Astrocyte (in vitro differentiated cells and primary cell): ENCODE results near the gene FHL1. TPM values are rescaled to one million over a fixed set of nuclear protein-coding genes. Genes with fewer than 3 reads are reported as not detected.

ENCODE experiments used
- DNase-seq: peaks from one replicate; pipeline ENCODE4 v3.0.0-alpha.2; 2010; ENCODE audit warnings: low read depth
- FAIRE-seq: peaks from 2 replicates; lab custom pipeline; 2011; peaks lifted over from hg19 to GRCh38; lab: Jason Lieb, UNC
- H2AFZ ChIP-seq: 2 replicates; pipeline ENCODE4 v1.6.0; 2012; ENCODE audit warnings: low read depth, low read length, inconsistent platforms
- H3K27ac ChIP-seq: 2 replicates; pipeline ENCODE4 v1.5.1; 2011; ENCODE audit warnings: low read depth, low read length, inconsistent platforms
- H3K27me3 ChIP-seq: 2 replicates; pipeline ENCODE4 v1.6.0; 2011; ENCODE audit warnings: low read length, inconsistent platforms; ENCODE audit not compliant: insufficient read depth
- H3K36me3 ChIP-seq: 2 replicates; pipeline ENCODE4 v1.5.1; 2011; ENCODE audit warnings: low read length, inconsistent platforms; ENCODE audit not compliant: insufficient read depth
- H3K4me1 ChIP-seq: 2 replicates; pipeline ENCODE4 v1.5.1; 2011; ENCODE audit warnings: low read length, inconsistent platforms; ENCODE audit not compliant: insufficient read depth
- H3K4me2 ChIP-seq: 2 replicates; pipeline ENCODE4 v1.6.0; 2012; ENCODE audit warnings: low read length, inconsistent platforms
- H3K4me3 ChIP-seq: 2 replicates; pipeline ENCODE4 v1.5.1; 2011; ENCODE audit warnings: low read depth, mild to moderate bottlenecking, low read length, inconsistent platforms; ENCODE audit not compliant: insufficient read depth
- H3K79me2 ChIP-seq: 2 replicates; pipeline ENCODE4 v1.6.0; 2012; ENCODE audit warnings: mild to moderate bottlenecking, low read length, inconsistent platforms; ENCODE audit not compliant: insufficient read depth
- H3K9ac ChIP-seq: 2 replicates; pipeline ENCODE4 v1.6.0; 2012; ENCODE audit warnings: mild to moderate bottlenecking, low read length, inconsistent platforms
- H3K9me3 ChIP-seq: 2 replicates; pipeline ENCODE4 v1.5.1; 2012; ENCODE audit warnings: low read depth, mild to moderate bottlenecking, low read length, inconsistent platforms; ENCODE audit not compliant: insufficient read depth
- H4K20me1 ChIP-seq: 2 replicates; pipeline ENCODE4 v1.6.0; 2012; ENCODE audit warnings: low read length, inconsistent platforms; ENCODE audit not compliant: insufficient read depth
- H3K27ac Mint-ChIP-seq: one replicate; pipeline ENCODE4 v1.8.0; 2021; ENCODE audit warnings: mild to moderate bottlenecking, mixed read lengths; ENCODE audit not compliant: unreplicated experiment
- H3K27me3 Mint-ChIP-seq: one replicate; pipeline ENCODE4 v1.8.0; 2021; ENCODE audit warnings: low read depth, mixed read lengths; ENCODE audit not compliant: unreplicated experiment
- H3K36me3 Mint-ChIP-seq: one replicate; pipeline ENCODE4 v1.8.0; 2021; ENCODE audit warnings: low read depth, mixed read lengths; ENCODE audit not compliant: unreplicated experiment
- H3K4me1 Mint-ChIP-seq: one replicate; pipeline ENCODE4 v1.8.0; 2021; ENCODE audit warnings: low read depth, mixed read lengths; ENCODE audit not compliant: unreplicated experiment
- H3K4me3 Mint-ChIP-seq: one replicate; pipeline ENCODE4 v1.8.0; 2021; ENCODE audit warnings: mild to moderate bottlenecking, moderate library complexity, mixed read lengths; ENCODE audit not compliant: unreplicated experiment
- H3K9me3 Mint-ChIP-seq: one replicate; pipeline ENCODE4 v1.8.0; 2021; ENCODE audit warnings: mild to moderate bottlenecking, mixed read lengths; ENCODE audit not compliant: unreplicated experiment
- EZH2 ChIP-seq: IDR thresholded peaks from 2 replicates; pipeline ENCODE4 v1.6.1; 2012; ENCODE audit warnings: mild to moderate bottlenecking, low read length, inconsistent platforms; ENCODE audit not compliant: insufficient read depth
- total RNA-seq: library from RNA; stranded (reverse); gene quantifications from 2 replicates; pipeline ENCODE4 v1.2.1, GENCODE V29; 2021
- TF ChIP-seq, protein P1 (sequence below): IDR thresholded peaks from 2 replicates; pipeline ENCODE4 v1.5.1; 2011; ENCODE audit warnings: low read depth, mild to moderate bottlenecking, inconsistent platforms, low read length, moderate library complexity; ENCODE audit not compliant: insufficient read depth

The FHL1 gene
- total RNA-seq, 1 donor from 2014 or later, result 115 TPM

DNA sequence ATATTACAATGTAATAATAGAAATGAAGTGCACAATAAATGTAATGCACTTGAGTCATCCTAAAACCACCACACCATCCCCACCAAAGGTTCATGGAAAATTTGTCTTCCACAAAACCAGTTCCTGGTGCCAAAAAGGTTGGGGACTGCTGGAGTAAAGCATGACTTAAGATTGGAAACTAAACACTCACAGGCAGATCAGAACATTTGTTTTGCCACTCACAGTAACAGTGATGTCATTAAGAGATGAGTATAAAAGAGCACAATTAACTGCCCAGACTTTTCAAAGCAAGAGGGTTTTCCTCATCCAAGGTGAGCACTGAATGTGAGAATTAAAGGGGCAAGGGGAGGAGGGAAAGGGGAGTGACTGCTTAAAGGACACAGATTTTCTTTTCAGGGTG is 68.2 kb downstream of the FHL1 start:
- H3K4me3 ChIP-seq, result no peak overlapping the region
- H3K36me3 ChIP-seq, result peaks cover 16% of the 10 kb centered on the region
- DNase-seq (peak; percentile 59), FAIRE-seq (peak; percentile 23)
- no peaks in the 10 kb centered on the region for H3K9me3 ChIP-seq
- peak overlapping the region; percentile 2 for H3K27ac ChIP-seq
- Mint-ChIP-seq H3K27ac (peak overlapping the region; percentile 72), H3K36me3 (peaks cover 6% of the 10 kb centered on the region), H3K27me3 (no peaks in the 10 kb centered on the region), H3K4me1 (peaks cover 11% of the 10 kb centered on the region), H3K9me3 (peaks cover 2% of the 10 kb centered on the region), H3K4me3 (no peak overlapping the region)
- H4K20me1 ChIP-seq, result no peaks in the 10 kb centered on the region
- H3K4me1 ChIP-seq, result peaks cover 18% of the 10 kb centered on the region
- no peak overlapping the region for H2AFZ ChIP-seq
- no peak overlapping the region for H3K4me2 ChIP-seq
- TF ChIP-seq, protein P1, sequence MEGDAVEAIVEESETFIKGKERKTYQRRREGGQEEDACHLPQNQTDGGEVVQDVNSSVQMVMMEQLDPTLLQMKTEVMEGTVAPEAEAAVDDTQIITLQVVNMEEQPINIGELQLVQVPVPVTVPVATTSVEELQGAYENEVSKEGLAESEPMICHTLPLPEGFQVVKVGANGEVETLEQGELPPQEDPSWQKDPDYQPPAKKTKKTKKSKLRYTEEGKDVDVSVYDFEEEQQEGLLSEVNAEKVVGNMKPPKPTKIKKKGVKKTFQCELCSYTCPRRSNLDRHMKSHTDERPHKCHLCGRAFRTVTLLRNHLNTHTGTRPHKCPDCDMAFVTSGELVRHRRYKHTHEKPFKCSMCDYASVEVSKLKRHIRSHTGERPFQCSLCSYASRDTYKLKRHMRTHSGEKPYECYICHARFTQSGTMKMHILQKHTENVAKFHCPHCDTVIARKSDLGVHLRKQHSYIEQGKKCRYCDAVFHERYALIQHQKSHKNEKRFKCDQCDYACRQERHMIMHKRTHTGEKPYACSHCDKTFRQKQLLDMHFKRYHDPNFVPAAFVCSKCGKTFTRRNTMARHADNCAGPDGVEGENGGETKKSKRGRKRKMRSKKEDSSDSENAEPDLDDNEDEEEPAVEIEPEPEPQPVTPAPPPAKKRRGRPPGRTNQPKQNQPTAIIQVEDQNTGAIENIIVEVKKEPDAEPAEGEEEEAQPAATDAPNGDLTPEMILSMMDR, result no peak
- TF ChIP-seq EZH2, result no peak
- no peaks in the 10 kb centered on the region for H3K79me2 ChIP-seq
- no peak overlapping the region for H3K9ac ChIP-seq
- no peaks in the 10 kb centered on the region for H3K27me3 ChIP-seq

DNA sequence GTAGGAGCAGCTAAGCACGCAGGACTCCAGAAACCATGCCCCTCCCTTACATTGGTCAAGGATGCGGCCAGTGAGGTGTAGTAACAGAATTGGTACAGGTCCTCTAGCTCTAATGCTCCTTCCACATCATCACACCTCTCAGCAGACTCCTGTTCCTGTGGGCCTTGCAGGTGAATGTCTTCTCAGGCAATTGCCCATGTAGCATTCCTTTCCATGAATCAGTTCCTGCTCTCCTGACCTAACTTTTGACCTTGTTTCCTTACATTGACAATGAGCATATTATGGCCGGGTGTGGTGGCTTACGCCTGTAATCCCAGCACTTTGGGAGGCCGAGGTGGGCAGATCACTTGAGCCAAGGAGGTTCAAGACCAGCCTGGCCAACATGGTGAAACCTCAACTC is 72.6 kb downstream of the FHL1 start:
- Mint-ChIP-seq H3K4me3 (no peak overlapping the region), H3K36me3 (peaks cover 15% of the 10 kb centered on the region), H3K9me3 (no peaks in the 10 kb centered on the region), H3K4me1 (peaks cover 11% of the 10 kb centered on the region), H3K27ac (no peak overlapping the region), H3K27me3 (no peaks in the 10 kb centered on the region)
- DNase-seq (no peak), FAIRE-seq (peak; percentile 45)
- no peak overlapping the region for H2AFZ ChIP-seq
- no peak overlapping the region for H3K9ac ChIP-seq
- no peak overlapping the region for H3K4me3 ChIP-seq
- no peaks in the 10 kb centered on the region for H3K9me3 ChIP-seq
- TF ChIP-seq, protein P1, result no peak
- no peak for TF ChIP-seq EZH2
- peaks cover 31% of the 10 kb centered on the region for H3K36me3 ChIP-seq
- no peaks in the 10 kb centered on the region for H3K27me3 ChIP-seq
- H3K27ac ChIP-seq, result no peak overlapping the region
- H4K20me1 ChIP-seq, result no peaks in the 10 kb centered on the region
- no peak overlapping the region for H3K4me2 ChIP-seq
- peaks cover 12% of the 10 kb centered on the region for H3K4me1 ChIP-seq
- no peaks in the 10 kb centered on the region for H3K79me2 ChIP-seq

DNA sequence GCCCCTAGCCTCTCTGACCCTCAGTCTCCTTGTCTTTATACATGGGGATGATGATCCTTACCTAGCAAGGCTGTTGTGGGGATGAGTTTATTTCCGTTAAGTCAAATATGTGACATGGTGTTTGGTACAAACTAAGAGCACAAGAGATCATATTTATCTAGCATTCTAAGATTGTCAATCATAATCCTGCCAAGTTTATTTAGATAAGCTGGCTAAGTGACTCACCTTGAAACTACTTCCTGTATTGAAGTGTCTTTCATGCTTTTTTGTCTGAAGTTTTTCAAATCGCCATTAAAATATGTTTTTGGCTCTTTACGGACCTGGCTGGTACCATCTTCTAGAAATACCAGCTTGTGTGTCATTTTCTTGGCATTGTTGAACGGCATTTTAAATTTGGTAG is 73.2 kb downstream of the FHL1 start:
- Histone ChIP-seq H3K4me3 (no peak overlapping the region), H3K79me2 (no peaks in the 10 kb centered on the region), H3K27ac (no peak overlapping the region), H3K9ac (no peak overlapping the region), H2AFZ (no peak overlapping the region), H3K4me2 (peak overlapping the region; percentile 29), H3K27me3 (no peaks in the 10 kb centered on the region), H3K36me3 (peaks cover 32% of the 10 kb centered on the region), H3K4me1 (peaks cover 6% of the 10 kb centered on the region), H3K9me3 (no peaks in the 10 kb centered on the region), H4K20me1 (no peaks in the 10 kb centered on the region)
- H3K27me3 Mint-ChIP-seq, result no peaks in the 10 kb centered on the region
- H3K27ac Mint-ChIP-seq, result no peak overlapping the region
- DNase-seq (no peak), FAIRE-seq (peak; percentile 34)
- no peak overlapping the region for H3K4me3 Mint-ChIP-seq
- no peaks in the 10 kb centered on the region for H3K9me3 Mint-ChIP-seq
- H3K4me1 Mint-ChIP-seq, result peaks cover 7% of the 10 kb centered on the region
- H3K36me3 Mint-ChIP-seq, result peaks cover 15% of the 10 kb centered on the region
- TF ChIP-seq, protein P1, result no peak
- no peak for TF ChIP-seq EZH2
